ENCODE results near the gene ATP5PD. TPM values are rescaled to one million over a fixed set of nuclear protein-coding genes. Genes with fewer than 3 reads are reported as not detected.
A peak's percentile ranks its signal among the peaks of the same experiment; 100 is the strongest.
"Not testable (repeated sequence)": the region's sequence is repeated elsewhere in the genome, so short reads cannot be mapped to it uniquely, and the experiment has no call there.

ATP5PD gene
- total RNA-seq, 4 donors from 2014 or later = 171 to 241 (median 220) TPM

DNA sequence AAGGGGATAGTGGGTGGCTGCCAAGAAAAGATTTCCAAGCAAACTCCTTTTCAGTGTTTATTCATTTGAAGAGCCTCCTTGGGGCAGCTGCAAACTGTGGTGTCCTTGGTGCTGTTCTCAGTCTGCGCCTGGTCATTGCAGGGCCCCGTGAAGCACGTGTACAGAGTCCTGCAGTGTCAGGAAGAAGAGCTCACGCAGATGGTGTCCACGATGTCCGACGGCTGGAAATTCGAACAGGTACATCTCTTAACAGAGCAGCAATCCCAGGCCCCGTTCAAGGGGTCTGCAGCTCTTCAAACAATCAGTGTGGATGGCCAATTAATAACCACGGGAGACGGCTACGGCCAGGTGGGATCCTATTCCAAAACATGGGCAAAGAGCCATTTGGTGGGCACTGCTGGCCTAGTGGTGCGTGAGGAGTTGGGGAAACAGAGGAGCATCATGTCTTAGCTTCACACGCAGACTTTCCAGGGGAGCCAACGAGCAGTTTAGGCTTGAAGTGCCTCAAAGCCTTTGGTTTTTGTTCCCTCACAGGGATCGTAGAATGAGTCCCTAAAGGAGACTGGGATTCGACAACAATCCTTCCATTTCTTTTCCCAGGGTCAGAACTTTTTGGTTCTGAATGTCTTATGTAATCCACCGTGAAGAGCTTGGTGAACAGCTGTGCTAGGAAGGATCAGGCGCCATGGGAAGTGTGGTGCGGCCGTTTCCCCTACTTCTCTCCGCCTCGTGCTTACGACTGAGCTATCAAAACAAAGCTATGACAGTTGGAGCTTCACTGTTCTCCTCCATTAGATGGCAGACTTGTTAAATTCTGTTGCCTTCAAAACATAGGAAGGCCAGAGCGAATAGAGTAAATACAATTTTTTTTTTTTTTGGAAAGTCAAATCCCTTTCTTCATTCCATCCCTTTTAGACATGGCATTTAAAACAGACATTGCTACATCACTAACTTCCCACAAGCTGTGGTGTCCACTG is 12.9 kb upstream of the ATP5PD start:
- H3K27me3 ChIP-seq = no peaks in the 10 kb centered on the region
- H3K9me3 ChIP-seq = no peaks in the 10 kb centered on the region
- H3K36me3 ChIP-seq = peaks cover 0 to 77% (median 16%) of the 10 kb centered on the region in 3 donors
- H3K27ac ChIP-seq = peak overlapping the region in 2 of 4 donors; percentile 52 to 66
- 59% methylated on average over 25 of the region's 25 CpGs for WGBS, 2 donors
- DNase-seq (ENCODE audit: low spot score in 2 of 2) = peak in 1 of 2 donors; percentile 48
- TF ChIP-seq POLR2A (IDR thresholded peaks at IDR 0.05) (no peak), EP300 (IDR thresholded peaks at IDR 0.05) (no peak), CTCF (IDR thresholded peaks at IDR 0.05) (peak in 4 of 5 experiments; percentile 25 to 62 (median 48))
- no peak overlapping the region for H3K4me3 ChIP-seq
- peaks cover 0 to 16% (median 5%) of the 10 kb centered on the region in 4 donors for H3K4me1 ChIP-seq

DNA sequence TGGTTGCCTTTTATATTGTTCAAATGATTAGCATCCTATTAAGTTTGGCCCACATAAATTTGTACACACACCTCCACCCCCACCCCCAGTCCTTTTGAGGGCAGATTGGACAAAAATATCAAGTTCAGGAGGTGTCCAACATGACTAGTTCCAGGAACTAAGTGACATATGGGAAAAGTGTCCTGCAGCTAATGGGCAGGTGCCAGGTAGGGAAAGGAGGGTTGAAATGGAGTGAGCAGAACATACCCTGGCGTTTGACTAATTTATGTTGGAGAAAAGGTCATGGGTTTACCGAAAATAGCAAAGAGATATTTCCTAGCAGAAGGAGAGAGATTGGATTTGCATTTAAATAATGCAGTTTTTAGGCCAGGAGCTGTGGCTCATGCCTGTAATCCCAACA is 5.2 kb upstream of the ATP5PD start:
- no peaks in the 10 kb centered on the region for H3K27me3 ChIP-seq
- H3K4me1 ChIP-seq = peaks cover 0 to 24% (median 15%) of the 10 kb centered on the region in 4 donors
- H3K4me3 ChIP-seq = no peak overlapping the region
- H3K27ac ChIP-seq = no peak overlapping the region
- no peaks in the 10 kb centered on the region for H3K9me3 ChIP-seq
- DNase-seq (ENCODE audit: low spot score in 2 of 2) = no peak
- H3K36me3 ChIP-seq = peaks cover 0 to 60% (median 5%) of the 10 kb centered on the region in 3 donors
- no peak for TF ChIP-seq EP300 (IDR thresholded peaks at IDR 0.05)
- WGBS, 2 donors = 75 to 78% methylated on average over 2 of the region's 2 CpGs

GRCh38 chr17:75049706-75050105 is 2.9 kb upstream of the ATP5PD start:
- Histone ChIP-seq H3K27ac (no peak overlapping the region), H3K36me3 (peaks cover 0 to 42% (median 5%) of the 10 kb centered on the region in 3 donors), H3K4me1 (peaks cover 0 to 37% (median 21%) of the 10 kb centered on the region in 4 donors), H3K9me3 (no peaks in the 10 kb centered on the region), H3K4me3 (no peak overlapping the region), H3K27me3 (no peaks in the 10 kb centered on the region)
- DNase-seq (ENCODE audit: low spot score in 2 of 2) = no peak
- TF ChIP-seq POLR2A (IDR thresholded peaks at IDR 0.05) (no peak), EP300 (IDR thresholded peaks at IDR 0.05) (no peak)

DNA sequence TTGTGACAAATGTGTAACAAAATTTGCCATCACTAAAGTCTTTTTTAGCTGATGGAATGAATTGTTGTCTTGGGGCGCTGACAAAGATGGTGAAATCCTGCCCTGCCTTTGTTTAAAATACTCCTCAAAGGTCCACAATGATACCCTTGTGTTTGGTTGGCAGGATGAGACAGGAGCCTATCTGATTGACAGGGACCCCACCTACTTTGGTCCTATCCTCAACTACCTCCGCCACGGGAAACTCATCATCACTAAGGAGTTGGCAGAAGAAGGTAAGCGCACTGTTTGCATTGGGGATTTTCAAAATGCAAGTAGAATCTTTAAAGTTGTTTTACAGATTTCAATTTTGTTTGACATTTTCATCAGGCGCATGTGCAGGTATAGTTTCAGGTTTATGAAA is 2.3 kb upstream of the ATP5PD start:
- Histone ChIP-seq H3K4me1 (peaks cover 0 to 37% (median 21%) of the 10 kb centered on the region in 4 donors), H3K27ac (peak overlapping the region in 3 of 4 donors; percentile 82 to 98 (median 91)), H3K9me3 (no peaks in the 10 kb centered on the region), H3K36me3 (peaks cover 0 to 36% (median 5%) of the 10 kb centered on the region in 3 donors), H3K4me3 (no peak overlapping the region), H3K27me3 (no peaks in the 10 kb centered on the region)
- 75 to 79% methylated on average over 5 of the region's 5 CpGs for WGBS, 2 donors
- no peak for DNase-seq (ENCODE audit: low spot score in 2 of 2)
- TF ChIP-seq POLR2A (IDR thresholded peaks at IDR 0.05) = no peak
- no peak for TF ChIP-seq EP300 (IDR thresholded peaks at IDR 0.05)
- TF ChIP-seq CTCF (IDR thresholded peaks at IDR 0.05) = no peak

- TF ChIP-seq POLR2A (IDR thresholded peaks at IDR 0.05) = no peak
- peak in 1 of 2 donors; percentile 28 for TF ChIP-seq EP300 (IDR thresholded peaks at IDR 0.05)
- Histone ChIP-seq H3K36me3 (peaks cover 0 to 29% (median 4%) of the 10 kb centered on the region in 3 donors), H3K4me1 (peaks cover 0 to 37% (median 21%) of the 10 kb centered on the region in 4 donors), H3K4me3 (peak overlapping the region; percentile 65 to 98 (median 78)), H3K27ac (peak overlapping the region; percentile 82 to 98 (median 92)), H3K27me3 (no peaks in the 10 kb centered on the region), H3K9me3 (no peaks in the 10 kb centered on the region)
- WGBS, 2 donors = 18 to 27% methylated on average over 5 of the region's 5 CpGs
- no peak for DNase-seq (ENCODE audit: low spot score in 2 of 2)
These were observed 1.6 kb upstream of the ATP5PD start for GRCh38 chr17:75048249-75048878.

GRCh38 chr17:75047398-75048098 is 779 bp upstream of the ATP5PD start:
- Histone ChIP-seq H3K9me3 (no peaks in the 10 kb centered on the region), H3K4me1 (peaks cover 0 to 37% (median 21%) of the 10 kb centered on the region in 4 donors), H3K4me3 (peak overlapping the region; percentile 65 to 98 (median 78)), H3K27ac (peak overlapping the region; percentile 82 to 98 (median 92)), H3K27me3 (no peaks in the 10 kb centered on the region), H3K36me3 (peaks cover 0 to 21% (median 0%) of the 10 kb centered on the region in 3 donors)
- TF ChIP-seq EP300 (IDR thresholded peaks at IDR 0.05) = no peak
- TF ChIP-seq POLR2A (IDR thresholded peaks at IDR 0.05) = no peak
- no peak for TF ChIP-seq CTCF (IDR thresholded peaks at IDR 0.05)
- peak in 1 of 2 donors; percentile 9 for DNase-seq (ENCODE audit: low spot score in 2 of 2)
- WGBS, 2 donors = 0 to 1% methylated on average over 33 to 37 of the region's 38 CpGs

GRCh38 chr17:75045946-75046406 is 793 bp downstream of the ATP5PD start:
- WGBS, 2 donors = 11 to 15% methylated on average over 25 of the region's 25 CpGs
- H3K27ac ChIP-seq = peak overlapping the region; percentile 90 to 98 (median 92)
- peaks cover 0 to 37% (median 21%) of the 10 kb centered on the region in 4 donors for H3K4me1 ChIP-seq

More at GRCh38 chr17:75045946-75046406, 793 bp downstream of the ATP5PD start:
- not testable (repeated sequence) for H3K9me3 ChIP-seq; H3K27me3 ChIP-seq; DNase-seq (ENCODE audit: low spot score in 2 of 2)
- Histone ChIP-seq H3K36me3 (peaks cover 0 to 25% (median 2%) of the 10 kb centered on the region in 3 donors), H3K4me3 (peak overlapping the region; percentile 60 to 98 (median 78))
